Measurements from ENCODE around the gene FHIT.
"Not testable (repeated sequence)": the region's sequence is repeated elsewhere in the genome, so short reads cannot be mapped to it uniquely, and the experiment has no call there.

The FHIT gene

GRCh38 chr3:60909526-60909925 is 341.7 kb downstream of the FHIT start:
- DNase-seq: no peak

GRCh38 chr3:60906283-60906682 is 345.0 kb downstream of the FHIT start:
- no peak for DNase-seq

GRCh38 chr3:60898321-60898720 is 352.9 kb downstream of the FHIT start:
- DNase-seq: no peak

GRCh38 chr3:60893946-60894345 is 357.3 kb downstream of the FHIT start:
- DNase-seq: no peak

- DNase-seq: no peak
Measured at GRCh38 chr3:60890226-60890625, 361.0 kb downstream of the FHIT start.

- DNase-seq: not testable (repeated sequence)
Measured at GRCh38 chr3:60888952-60889351, 362.3 kb downstream of the FHIT start.

- DNase-seq: no peak
Measured at GRCh38 chr3:60887574-60887973, 363.7 kb downstream of the FHIT start.

GRCh38 chr3:60886518-60886917 is 364.7 kb downstream of the FHIT start:
- no peak for DNase-seq

GRCh38 chr3:60884005-60884404 is 367.2 kb downstream of the FHIT start:
- DNase-seq: no peak

GRCh38 chr3:60877188-60877587 is 374.1 kb downstream of the FHIT start:
- DNase-seq: no peak

GRCh38 chr3:60870396-60870795 is 380.9 kb downstream of the FHIT start:
- DNase-seq: no peak

GRCh38 chr3:60867200-60867599 is 384.1 kb downstream of the FHIT start:
- DNase-seq: no peak

GRCh38 chr3:60856257-60857046 is 394.8 kb downstream of the FHIT start:
- peak; percentile 48 for DNase-seq

GRCh38 chr3:60855250-60855649 is 396.0 kb downstream of the FHIT start:
- peak; percentile 94 for DNase-seq

GRCh38 chr3:60854791-60855190 is 396.5 kb downstream of the FHIT start:
- peak; percentile 88 for DNase-seq

- DNase-seq: peak; percentile 49
Measured at GRCh38 chr3:60847791-60848190, 403.5 kb downstream of the FHIT start.

GRCh38 chr3:60844256-60844655 is 407.0 kb downstream of the FHIT start:
- peak; percentile 8 for DNase-seq

GRCh38 chr3:60841355-60841754 is 409.9 kb downstream of the FHIT start:
- DNase-seq: no peak

GRCh38 chr3:60839246-60839645 is 412.0 kb downstream of the FHIT start:
- no peak for DNase-seq

- no peak for DNase-seq
Measured at GRCh38 chr3:60835796-60836195, 415.5 kb downstream of the FHIT start.

GRCh38 chr3:60829058-60829457 is 422.2 kb downstream of the FHIT start:
- no peak for DNase-seq

GRCh38 chr3:60827666-60828065 is 423.6 kb downstream of the FHIT start:
- DNase-seq: no peak

GRCh38 chr3:60826511-60826910 is 424.7 kb downstream of the FHIT start:
- DNase-seq: no peak

GRCh38 chr3:60812502-60812901 is 438.8 kb downstream of the FHIT start:
- peak; percentile 9 for DNase-seq

- no peak for DNase-seq
Measured at GRCh38 chr3:60810881-60811280, 440.4 kb downstream of the FHIT start.

Measured in inflammatory macrophage treated with lipopolysaccharide for 4 hours (primary cell).